ENCODE data around the gene CEP70. TPM values are rescaled to one million over a fixed set of nuclear protein-coding genes. Genes with fewer than 3 reads are reported as not detected.

CEP70 gene
- total RNA-seq, 1 experiment from 2014 or later: 32.6 TPM

DNA sequence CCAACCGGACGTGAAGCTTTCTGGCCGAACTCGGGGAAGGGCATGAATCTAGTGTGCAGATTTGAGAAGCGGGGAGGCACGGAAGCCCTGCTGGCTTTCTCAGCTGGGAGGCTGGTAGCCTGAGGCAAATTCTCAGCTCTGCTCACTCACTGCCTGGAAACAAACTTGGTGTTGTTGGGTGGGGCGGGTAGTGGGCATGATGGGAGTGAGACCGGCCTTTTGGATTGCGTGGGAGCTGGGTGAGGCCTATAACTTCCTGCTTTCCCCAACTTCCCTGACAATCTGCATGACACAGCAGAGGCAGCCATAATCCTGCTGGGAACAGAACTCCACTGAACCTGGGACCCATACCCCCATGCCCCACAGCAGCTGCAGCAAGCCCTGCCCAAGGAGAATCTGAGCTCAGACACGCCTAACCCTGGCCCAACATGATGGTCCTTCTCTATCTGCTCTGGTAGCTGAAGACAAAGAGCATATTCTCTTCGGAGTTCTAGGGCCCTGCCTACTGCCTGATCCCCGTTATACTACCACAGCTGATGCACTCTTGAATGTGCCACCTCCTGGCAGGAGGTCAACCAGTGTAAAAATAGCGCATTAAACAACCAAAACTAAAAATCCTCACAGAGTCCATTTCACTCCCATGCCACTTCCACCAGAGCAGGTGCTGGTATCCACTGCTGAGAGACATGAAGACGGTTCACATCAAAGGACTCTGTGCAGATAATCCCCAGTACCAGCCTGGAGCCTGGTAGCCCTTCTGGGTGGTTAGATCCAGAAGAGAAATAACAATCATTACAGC lies 44.7 kb downstream of the CEP70 start:
- H3K27me3 ChIP-seq (ENCODE audit: insufficient read depth, low read length): no peaks in the 10 kb centered on the region
- H3K4me1 ChIP-seq (ENCODE audit: insufficient read depth, low read length): no peaks in the 10 kb centered on the region
- no peak overlapping the region for H4K91ac ChIP-seq (ENCODE audit: insufficient read length, low read depth, low read length)
- no peak overlapping the region for H2BK5ac ChIP-seq (ENCODE audit: insufficient read length, low read length)
- H3K27me3 Mint-ChIP-seq (ENCODE audit: low read depth): no peaks in the 10 kb centered on the region
- no peak overlapping the region for H2BK20ac ChIP-seq (ENCODE audit: low read depth, low read length, poor library complexity, severe bottlenecking)
- no peak overlapping the region for H3K4me3 Mint-ChIP-seq
- no peak overlapping the region for H3K4me2 ChIP-seq (ENCODE audit: insufficient read depth, insufficient read length, low read length)
- H3K79me2 ChIP-seq (ENCODE audit: insufficient read depth, low read length): no peaks in the 10 kb centered on the region
- H3K4ac ChIP-seq (ENCODE audit: low read depth, low read length): no peak overlapping the region
- H2AFZ ChIP-seq (ENCODE audit: low read length): no peak overlapping the region
- no peak overlapping the region for H3K27ac ChIP-seq (ENCODE audit: insufficient read length, low read depth, low read length)
- TF ChIP-seq, protein P1, sequence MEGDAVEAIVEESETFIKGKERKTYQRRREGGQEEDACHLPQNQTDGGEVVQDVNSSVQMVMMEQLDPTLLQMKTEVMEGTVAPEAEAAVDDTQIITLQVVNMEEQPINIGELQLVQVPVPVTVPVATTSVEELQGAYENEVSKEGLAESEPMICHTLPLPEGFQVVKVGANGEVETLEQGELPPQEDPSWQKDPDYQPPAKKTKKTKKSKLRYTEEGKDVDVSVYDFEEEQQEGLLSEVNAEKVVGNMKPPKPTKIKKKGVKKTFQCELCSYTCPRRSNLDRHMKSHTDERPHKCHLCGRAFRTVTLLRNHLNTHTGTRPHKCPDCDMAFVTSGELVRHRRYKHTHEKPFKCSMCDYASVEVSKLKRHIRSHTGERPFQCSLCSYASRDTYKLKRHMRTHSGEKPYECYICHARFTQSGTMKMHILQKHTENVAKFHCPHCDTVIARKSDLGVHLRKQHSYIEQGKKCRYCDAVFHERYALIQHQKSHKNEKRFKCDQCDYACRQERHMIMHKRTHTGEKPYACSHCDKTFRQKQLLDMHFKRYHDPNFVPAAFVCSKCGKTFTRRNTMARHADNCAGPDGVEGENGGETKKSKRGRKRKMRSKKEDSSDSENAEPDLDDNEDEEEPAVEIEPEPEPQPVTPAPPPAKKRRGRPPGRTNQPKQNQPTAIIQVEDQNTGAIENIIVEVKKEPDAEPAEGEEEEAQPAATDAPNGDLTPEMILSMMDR (conservative IDR thresholded peaks at IDR 0.05): no peak
- H3K36me3 Mint-ChIP-seq (ENCODE audit: insufficient read depth in 1 of 3, low read depth in 3 of 3): peaks cover 69 to 81% (median 70%) of the 10 kb centered on the region in 3 experiments
- H4K5ac ChIP-seq (ENCODE audit: insufficient read length, low read depth, low read length): no peak overlapping the region
- peak overlapping the region in 1 of 3 experiments; percentile 53; a peak in 2 of 7 replicates for H3K27ac Mint-ChIP-seq
- WGBS (ENCODE audit: extremely low coverage, insufficient read length, low lambda C conversion rate): no CpG with 5 or more reads among the region's 14 CpGs
- no peak overlapping the region for H3K18ac ChIP-seq (ENCODE audit: insufficient read length, low read depth, low read length)
- no peak overlapping the region for H2BK15ac ChIP-seq (ENCODE audit: low read depth, low read length)
- no peaks in the 10 kb centered on the region for H4K20me1 ChIP-seq (ENCODE audit: control insufficient read depth, insufficient read depth, insufficient read length)
- no peak overlapping the region for H3T11ph ChIP-seq (ENCODE audit: low read length)
- H3K56ac ChIP-seq (ENCODE audit: insufficient read length, low read depth, low read length): no peak overlapping the region
- DNase-seq: no peak
- peaks cover 4% of the 10 kb centered on the region in 2 experiments; a peak in 2 of 4 replicates for H3K4me1 Mint-ChIP-seq
- H2BK120ac ChIP-seq (ENCODE audit: low read depth, low read length, poor library complexity, severe bottlenecking): no peak overlapping the region
- no peaks in the 10 kb centered on the region for H3K23me2 ChIP-seq (ENCODE audit: insufficient read length, low read depth, low read length, poor library complexity, severe bottlenecking)
- no peaks in the 10 kb centered on the region for H3K79me1 ChIP-seq (ENCODE audit: insufficient read depth, low read depth, low read length, poor library complexity, severe bottlenecking)
- no peak overlapping the region for H3K9ac ChIP-seq (ENCODE audit: extremely low read depth, insufficient read length, low read length)
- H3K14ac ChIP-seq (ENCODE audit: insufficient read depth, low read length): no peak overlapping the region
- H3K23ac ChIP-seq (ENCODE audit: insufficient read length, low read depth, low read length): no peak overlapping the region
- H2BK12ac ChIP-seq (ENCODE audit: insufficient read length, low read depth, low read length): no peak overlapping the region
- no peak overlapping the region for H2AK5ac ChIP-seq (ENCODE audit: insufficient read length, low read length)
- H3K9me3 ChIP-seq (ENCODE audit: control insufficient read depth, low read depth, low read length): peaks cover 17% of the 10 kb centered on the region
- no peak overlapping the region for H4K8ac ChIP-seq (replicated peaks; ENCODE audit: insufficient read length, low read depth, low read length)
- H3K9me3 Mint-ChIP-seq: peaks cover 43 to 56% of the 10 kb centered on the region in 2 experiments

Measured in H9 (cell line).